GM21515 (cell line): Measurements from ENCODE around the gene SLC47A2.
"Not testable (repeated sequence)": the region's sequence is repeated elsewhere in the genome, so short reads cannot be mapped to it uniquely, and the experiment has no call there.

Source experiments
- ATAC-seq: cut with Tn5 transposase; IDR thresholded peaks from one replicate; pipeline ENCODE4 v1.9.1; 2021; ENCODE audit not compliant: unreplicated experiment

Gene SLC47A2

GRCh38 chr17:19672009-19672750, 44.2 kb downstream of the SLC47A2 start:
- ATAC-seq, result no peak

DNA sequence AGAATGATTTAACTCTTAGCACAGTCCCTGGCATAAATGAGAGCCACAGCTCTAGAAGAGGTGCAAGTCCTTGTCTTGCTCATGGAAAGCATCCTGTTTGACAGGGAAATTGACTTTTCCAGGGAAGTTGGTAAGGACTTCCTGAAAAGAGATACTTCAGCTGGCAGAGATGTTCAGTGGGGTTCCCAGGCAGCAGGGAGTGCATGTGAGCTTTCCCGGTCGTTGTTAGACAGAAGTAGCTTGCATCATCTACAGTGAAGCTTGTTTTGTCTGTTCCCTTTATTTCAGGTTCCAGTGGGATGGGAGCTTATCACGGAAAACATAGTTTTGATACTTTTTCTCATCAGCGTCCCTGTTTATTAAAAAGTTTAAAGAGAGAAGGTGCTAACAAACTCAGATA, 45.0 kb downstream of the SLC47A2 start:
- ATAC-seq, result no peak

DNA sequence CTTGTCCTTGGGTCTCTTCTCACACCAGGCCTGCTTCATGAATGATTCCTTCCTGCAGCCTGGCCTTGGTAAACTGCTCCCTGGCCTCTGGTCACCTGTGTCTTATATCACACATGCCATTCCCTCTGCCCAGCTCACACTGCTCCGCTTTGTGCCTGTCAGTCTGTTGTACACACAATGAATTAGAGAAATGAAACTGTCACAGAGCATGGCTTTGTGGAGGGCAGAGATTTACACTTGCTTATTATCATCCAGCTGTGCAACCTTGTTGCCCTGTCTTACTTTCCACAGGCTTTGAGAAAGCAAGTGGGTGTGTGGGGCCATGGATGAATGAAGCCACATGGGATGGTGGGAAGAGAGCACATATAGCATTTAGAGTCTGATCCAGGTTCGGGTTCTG, 45.5 kb downstream of the SLC47A2 start:
- no peak for ATAC-seq

DNA sequence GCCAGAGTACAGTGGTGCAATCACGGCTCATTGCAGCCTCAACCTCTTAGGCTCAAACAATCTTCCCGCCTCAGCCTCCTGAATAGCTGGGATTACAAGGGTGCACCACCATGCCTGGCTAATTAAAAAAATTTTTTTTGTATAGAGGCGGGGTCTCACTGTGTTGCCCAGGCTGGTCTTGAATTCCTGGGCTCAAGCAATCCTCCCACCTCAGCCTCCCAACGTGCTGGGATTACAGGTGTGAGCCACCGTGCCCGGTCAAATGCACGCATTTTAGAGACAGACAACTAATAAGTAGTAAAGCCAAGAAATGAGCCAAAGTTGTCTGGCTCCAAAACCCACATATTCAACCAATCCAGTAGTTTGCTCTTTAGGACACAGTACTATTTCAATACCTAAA, 46.7 kb downstream of the SLC47A2 start:
- ATAC-seq, result not testable (repeated sequence)

DNA sequence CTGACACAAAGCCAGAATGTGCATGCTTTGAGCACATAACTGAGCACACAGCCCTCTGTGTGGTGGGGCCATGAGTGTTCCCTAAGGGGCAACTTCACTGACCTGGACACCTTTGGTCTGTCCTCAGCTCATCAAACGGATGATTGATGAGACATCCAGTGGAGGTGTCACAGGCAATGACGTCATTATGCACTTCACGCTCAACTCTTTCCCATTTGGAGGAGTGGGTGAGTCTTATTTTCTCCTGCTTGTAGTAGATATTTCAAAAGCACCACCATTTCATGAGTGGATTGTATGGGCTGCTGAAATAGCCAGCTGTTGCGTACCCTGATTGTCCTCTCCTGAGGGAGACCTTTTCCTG, 51.6 kb downstream of the SLC47A2 start:
- ATAC-seq, result no peak

GRCh38 chr17:19664136-19664820, 52.1 kb downstream of the SLC47A2 start:
- ATAC-seq, result no peak

DNA sequence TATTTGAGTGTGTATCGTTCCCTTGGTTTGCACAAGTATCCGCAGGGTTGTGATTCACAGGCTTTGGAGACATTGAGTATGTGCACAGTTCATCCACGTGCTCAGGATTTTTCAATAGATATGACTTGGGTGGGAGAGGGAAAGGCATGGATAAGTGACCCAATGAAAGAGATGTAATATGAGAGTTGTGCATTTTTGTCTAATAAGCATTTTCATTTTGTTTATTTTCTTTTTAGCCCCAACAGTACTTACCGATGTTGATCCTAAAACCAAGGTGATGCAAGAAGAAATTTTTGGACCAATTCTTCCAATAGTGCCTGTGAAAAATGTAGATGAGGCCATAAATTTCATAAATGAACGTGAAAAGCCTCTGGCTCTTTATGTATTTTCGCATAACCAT, 53.3 kb downstream of the SLC47A2 start:
- no peak for ATAC-seq

- no peak for ATAC-seq
These were observed 55.3 kb downstream of the SLC47A2 start for GRCh38 chr17:19661121-19661520.

DNA sequence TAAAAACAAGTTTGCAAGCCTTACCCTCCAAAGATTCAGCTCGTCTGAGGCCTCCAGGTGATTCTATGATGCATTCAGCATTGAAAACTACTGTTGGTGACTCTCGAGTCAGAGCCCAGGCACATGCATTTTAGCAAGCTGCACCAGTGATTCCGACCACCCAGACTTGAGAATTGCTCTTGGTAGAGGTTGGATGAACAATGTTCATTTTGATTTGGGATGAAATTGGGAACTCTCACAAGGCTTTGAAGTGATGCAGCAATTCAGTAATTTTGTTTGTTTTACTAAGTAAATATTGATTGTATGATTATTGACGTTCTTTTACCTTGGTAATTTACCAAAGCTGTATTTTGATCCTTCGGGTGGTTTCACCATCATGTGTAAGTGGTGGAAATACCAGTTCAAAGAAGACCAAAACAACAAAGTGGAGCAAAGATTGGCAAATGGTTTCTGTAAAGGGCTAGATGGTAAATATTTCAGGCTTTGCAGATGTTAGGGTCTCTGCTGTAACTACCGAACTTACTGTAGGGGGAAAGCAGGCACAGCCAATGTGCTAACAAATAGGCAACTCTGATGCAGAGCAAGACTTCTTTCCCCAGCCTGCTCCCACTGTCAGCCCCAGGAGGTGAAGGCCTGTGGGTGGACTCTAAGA, 56.0 kb downstream of the SLC47A2 start:
- ATAC-seq, result no peak

- no peak for ATAC-seq
These were observed 56.8 kb downstream of the SLC47A2 start for GRCh38 chr17:19659366-19660177.

DNA sequence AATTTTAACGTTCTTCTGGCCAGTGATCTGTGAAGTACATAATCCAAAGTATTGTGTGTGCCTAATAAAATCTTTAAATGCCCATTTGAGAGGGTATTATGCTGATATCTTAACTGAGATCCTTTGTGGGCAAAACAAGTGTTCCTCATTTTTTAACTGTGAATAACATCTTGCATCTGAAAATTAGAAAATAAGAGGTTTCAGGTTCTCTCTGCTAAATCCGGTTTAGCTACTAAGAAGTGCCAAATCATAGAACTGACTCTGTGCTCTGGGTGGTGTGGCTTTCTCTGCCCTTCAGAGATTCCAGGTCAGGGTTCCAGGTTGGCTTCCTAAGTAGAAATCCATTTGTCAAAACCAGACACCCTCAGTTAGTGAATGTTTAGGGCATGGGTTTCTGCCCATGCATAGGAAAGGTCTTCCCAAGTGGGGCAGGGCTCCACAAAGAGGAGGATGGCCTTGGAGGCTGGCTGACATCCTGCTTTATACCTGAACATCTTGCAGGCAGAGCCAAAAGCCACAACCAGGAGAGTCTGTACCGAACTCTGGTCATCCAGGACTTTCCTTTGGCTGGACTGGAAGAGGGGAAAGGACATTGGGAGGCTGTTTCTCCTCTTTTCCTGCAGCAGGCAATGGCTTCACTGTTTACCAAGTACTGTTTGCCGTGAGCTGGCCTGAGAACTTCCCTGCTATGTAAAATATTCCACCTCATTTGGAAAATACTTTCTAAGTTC, 59.4 kb downstream of the SLC47A2 start:
- no peak for ATAC-seq

- ATAC-seq, result no peak
These were observed 60.0 kb downstream of the SLC47A2 start for GRCh38 chr17:19656336-19656735.

GRCh38 chr17:19654896-19655295, 61.5 kb downstream of the SLC47A2 start:
- no peak for ATAC-seq

- ATAC-seq, result no peak
These were observed 62.0 kb downstream of the SLC47A2 start for GRCh38 chr17:19654342-19654886.

DNA sequence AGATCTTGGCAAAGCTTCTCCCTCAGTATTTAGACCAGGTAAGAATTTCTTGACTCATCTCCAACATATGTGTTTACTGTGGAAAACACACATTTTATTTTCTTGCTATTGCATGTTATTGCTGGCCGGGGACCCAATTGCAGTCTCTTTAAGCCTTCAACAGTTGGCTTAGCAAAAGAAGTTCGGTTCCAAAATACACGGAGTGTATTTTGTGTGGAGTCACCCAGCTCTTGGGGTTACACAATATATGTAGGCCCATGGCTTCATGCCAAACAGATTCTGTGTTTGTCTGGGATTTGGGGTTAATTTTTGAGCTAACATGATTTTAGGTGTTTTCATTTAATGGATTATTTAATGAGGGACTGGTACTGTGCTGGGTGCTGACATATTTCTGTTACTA, 63.8 kb downstream of the SLC47A2 start:
- ATAC-seq, result no peak

DNA sequence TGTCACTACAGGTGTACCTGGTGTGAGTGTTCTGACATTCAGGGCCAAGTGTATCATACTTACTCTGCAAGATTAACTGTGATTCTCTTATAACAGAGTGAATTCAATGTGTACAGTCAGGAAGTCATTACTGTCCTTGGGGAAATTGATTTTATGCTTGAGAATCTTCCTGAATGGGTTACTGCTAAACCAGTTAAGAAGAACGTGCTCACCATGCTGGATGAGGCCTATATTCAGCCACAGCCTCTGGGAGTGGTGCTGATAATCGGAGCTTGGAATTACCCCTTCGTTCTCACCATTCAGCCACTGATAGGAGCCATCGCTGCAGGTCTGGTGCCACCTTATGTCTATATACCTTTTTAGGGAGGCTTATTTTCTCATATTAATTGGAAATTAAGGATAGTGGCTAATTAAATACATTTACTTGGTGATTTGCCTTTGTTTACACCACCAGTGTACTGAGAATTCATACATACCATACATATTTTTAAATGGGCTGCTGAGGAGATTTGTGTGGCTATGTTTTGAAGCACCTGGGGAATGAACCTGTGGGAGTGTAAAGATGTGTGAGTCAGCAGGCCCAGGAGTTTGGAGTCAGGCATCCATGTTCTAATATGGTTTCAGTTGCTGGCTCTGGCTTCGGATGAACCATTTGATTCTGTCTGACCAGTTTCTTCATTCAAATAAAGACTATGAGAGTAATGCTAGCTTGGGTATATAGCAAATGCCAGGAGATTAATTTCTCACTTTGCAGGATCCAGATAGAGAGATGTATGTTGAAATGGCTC, 64.7 kb downstream of the SLC47A2 start:
- no peak for ATAC-seq

- ATAC-seq, result no peak
These were observed 65.6 kb downstream of the SLC47A2 start for GRCh38 chr17:19650826-19651225.

DNA sequence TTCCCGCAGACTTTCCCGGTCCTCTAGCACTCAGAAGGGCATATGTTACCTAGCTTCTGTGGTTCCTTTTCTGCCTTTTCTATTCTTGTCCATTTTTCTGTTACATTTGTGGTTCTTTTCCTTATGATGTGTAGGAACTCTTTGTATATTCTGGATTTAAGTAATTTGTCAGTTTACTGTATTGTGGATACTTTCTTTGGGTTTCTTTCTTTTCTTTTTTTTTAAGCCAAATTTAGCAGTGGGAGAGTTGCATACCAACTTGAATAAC, 67.2 kb downstream of the SLC47A2 start:
- no peak for ATAC-seq

GRCh38 chr17:19648475-19649273, 67.7 kb downstream of the SLC47A2 start, which contains the start of gene ALDH3A2:
ALDH3A2 (plus strand) TSS chr17:19648751; CDS start chr17:19648972, 221 bp downstream.
- peak; percentile 90 for ATAC-seq
